K562 (cell line): ENCODE measurements around the gene RAB4B. TPM values are rescaled to one million over a fixed set of nuclear protein-coding genes. Genes with fewer than 3 reads are reported as not detected.
"Not testable (repeated sequence)": the region's sequence is repeated elsewhere in the genome, so short reads cannot be mapped to it uniquely, and the experiment has no call there.

Experiments used
- ATAC-seq: fragments of 200-7000 bp; cut with Tn5 transposase; 3 replicates; pipeline ENCODE4 v1.9.1; 2020; ENCODE audit warnings: moderate library complexity
- BruUV-seq: library from RNA; stranded (reverse); fragments of 400-500 nt; replicated peaks from 2 replicates; lab custom pipeline; 2021; lab: Mats Ljungman, UMichigan
- CTCF ChIA-PET: fragments of 300-600 bp; formaldehyde crosslinking; extraction: SDS; loops from one replicate; lab custom pipeline; 2021; ENCODE audit warnings: low intra/inter-chr PET ratio; lab: Yijun Ruan, JAX
- POLR2A ChIA-PET: fragments of 300-600, 350-650 bp; sonication (Branson Sonifier 250); formaldehyde crosslinking; extraction: SDS; loops from one replicate; lab custom pipeline; 2021; ENCODE audit warnings: antibody characterized with exemption, inconsistent platforms; lab: Yijun Ruan, JAX
- DNase-seq, 4 experiments: peaks; one replicate each; pipeline versions ENCODE4 v3.0.0 to v3.0.0-alpha.2; 2011 to 2018; ENCODE audit warnings: low spot score in 3 of 4, mixed read lengths in 3 of 4; ENCODE audit errors: extremely low read depth in 1 of 4
- FAIRE-seq: peaks from 2 replicates; lab custom pipeline; 2011; peaks lifted over from hg19 to GRCh38; lab: Jason Lieb, UNC
- H2AFZ ChIP-seq: 2 replicates; pipeline ENCODE4 v1.6.0; 2011; ENCODE audit warnings: low read depth, low read length, control low read depth, inconsistent platforms
- H3K27ac ChIP-seq: fragments of 200-600 bp; 3 replicates; pipeline ENCODE4 v1.8.0; 2011; ENCODE audit warnings: low read depth, mild to moderate bottlenecking, control low read depth, inconsistent platforms, low read length, moderate library complexity, mixed read lengths; ENCODE audit errors: extremely low read depth
- H3K27me3 ChIP-seq, 2 experiments: fragments of 300-600 bp in 1 of 2; 2 replicates in 1 of 2; 3 replicates in 1 of 2; pipeline versions ENCODE4 v1.6.0 to v1.8.0; 2011; ENCODE audit warnings: inconsistent platforms in 2 of 2, low read length in 2 of 2, mild to moderate bottlenecking in 1 of 2, mixed read lengths in 1 of 2, moderate library complexity in 1 of 2; ENCODE audit not compliant: control insufficient read depth in 2 of 2, insufficient read depth in 2 of 2
- H3K36me3 ChIP-seq: fragments of 300-600 bp; 3 replicates; pipeline ENCODE4 v1.8.0; 2011; ENCODE audit warnings: mild to moderate bottlenecking, low read length, inconsistent platforms; ENCODE audit not compliant: control insufficient read depth, insufficient read depth
- H3K4me1 ChIP-seq, 2 experiments: fragments of 200-600 bp in 1 of 2; replicated peaks in 1 of 2; 2 replicates in 1 of 2; 3 replicates in 1 of 2; pipeline versions ENCODE4 v1.5.1 to v1.8.0; 2011; ENCODE audit warnings: inconsistent platforms in 2 of 2, low read length in 2 of 2, mild to moderate bottlenecking in 1 of 2, mixed read lengths in 1 of 2, moderate library complexity in 1 of 2; ENCODE audit not compliant: control insufficient read depth in 2 of 2, insufficient read depth in 2 of 2
- H3K4me2 ChIP-seq: 2 replicates; pipeline ENCODE4 v1.6.1; 2011; ENCODE audit warnings: low read length, control low read depth, inconsistent platforms, mixed read lengths; ENCODE audit not compliant: insufficient read depth
- H3K4me3 ChIP-seq: fragments of 200-600 bp; sonication (generic), shearing (Covaris generic); 2 replicates; pipeline ENCODE4 v1.5.1; 2016; ENCODE audit warnings: control low read depth, inconsistent platforms
- H3K79me2 ChIP-seq: fragments of 200-600 bp; 3 replicates; pipeline ENCODE4 v1.8.0; 2011; ENCODE audit warnings: low read length, inconsistent platforms; ENCODE audit not compliant: control insufficient read depth, insufficient read depth
- H3K9ac ChIP-seq, 2 experiments: 2 replicates each; pipeline versions ENCODE4 v1.6.0 to v1.6.1; 2011; ENCODE audit warnings: low read depth in 2 of 2, low read length in 2 of 2, control low read depth in 1 of 2, inconsistent platforms in 1 of 2, mild to moderate bottlenecking in 1 of 2, mixed read lengths in 1 of 2; ENCODE audit not compliant: insufficient read depth in 1 of 2
- H3K9me1 ChIP-seq: one replicate; pipeline ENCODE4 v1.6.0; 2011; ENCODE audit warnings: inconsistent platforms, mild to moderate bottlenecking, low read length, moderate library complexity; ENCODE audit not compliant: control insufficient read depth, insufficient read depth
- H3K9me3 ChIP-seq: replicated peaks from 2 replicates; pipeline ENCODE4 v1.5.1; 2011; ENCODE audit warnings: low read depth, low read length, inconsistent platforms; ENCODE audit not compliant: control insufficient read depth, insufficient read depth
- H4K20me1 ChIP-seq: replicated peaks from 2 replicates; pipeline ENCODE4 v1.6.1; 2011; ENCODE audit warnings: low read length, inconsistent platforms, mixed read lengths; ENCODE audit not compliant: control insufficient read depth, insufficient read depth
- ATF7 ChIP-seq: fragments of 450-650 bp; IDR thresholded peaks from 2 replicates; pipeline ENCODE4 v1.7.1; 2014; ENCODE audit warnings: mild to moderate bottlenecking, moderate library complexity
- MNT ChIP-seq, 2 experiments: fragments of 450-650 bp; conservative IDR thresholded peaks; 2 replicates each; pipeline ENCODE4 v1.6.1; 2017; ENCODE audit warnings: mild to moderate bottlenecking in 2 of 2, moderate library complexity in 2 of 2
- PCBP1 ChIP-seq: fragments of 200-400 bp; formaldehyde crosslinking; IDR thresholded peaks from 2 replicates; pipeline ENCODE4 v1.6.1; 2018; ENCODE audit warnings: mild to moderate bottlenecking, low read depth, low read length; ENCODE audit not compliant: poor library complexity, severe bottlenecking
- SMARCC2 ChIP-seq: fragments of 450-650 bp; IDR thresholded peaks from 2 replicates; pipeline ENCODE4 v1.6.1; 2017; ENCODE audit warnings: antibody characterized with exemption, moderate library complexity, mild to moderate bottlenecking, low read depth
- ZBTB2 ChIP-seq: fragments of 450-650 bp; IDR thresholded peaks from 2 replicates; pipeline ENCODE4 v1.6.1; 2016; ENCODE audit warnings: antibody characterized with exemption
- ZNF277 ChIP-seq: fragments of 250-450 bp; sonication (Bioruptor Pico); IDR thresholded peaks from 2 replicates; pipeline ENCODE4 v1.8.0; 2022; ENCODE audit warnings: inconsistent platforms, mild to moderate bottlenecking, moderate library complexity, borderline replicate concordance
- ZNF41 ChIP-seq: fragments of 250-450 bp; sonication (Bioruptor Pico); conservative IDR thresholded peaks from 2 replicates; pipeline ENCODE4 v1.4.0; 2020; ENCODE audit warnings: mild to moderate bottlenecking
- ZNF639 ChIP-seq, 2 experiments: fragments of 200-800 bp in 1 of 2; sonication (Bioruptor generic) in 1 of 2; sonication (generic) in 1 of 2; formaldehyde crosslinking in 1 of 2; IDR thresholded peaks in 1 of 2; conservative IDR thresholded peaks in 1 of 2; 2 replicates each; pipeline versions ENCODE4 v1.5.0 to v1.6.1; 2016 to 2020; ENCODE audit warnings: missing compliant biosample characterization in 1 of 2, missing genetic modification characterization in 1 of 2, missing genetic modification reagents in 1 of 2
- ZNF766 ChIP-seq: fragments of 200-800 bp; sonication (Bioruptor generic); conservative IDR thresholded peaks from 2 replicates; pipeline ENCODE4 v1.6.1; 2016; ENCODE audit warnings: missing genetic modification characterization, missing compliant biosample characterization
- WGBS: fragments of 100-300 bp; shearing (Covaris generic); methylation state at CpG from one replicate; pipeline ENCODE4 v1.1.6; 2016; ENCODE audit warnings: low coverage, mixed read lengths; ENCODE audit not compliant: insufficient coverage; ENCODE audit errors: missing lambda C conversion rate; 5-methylcytosine and 5-hydroxymethylcytosine counted together
- in situ Hi-C: fragments of 300-500 bp; cut with MboI; formaldehyde crosslinking; loops from 4 replicates; pipeline ENCODE4 v1.15.0; 2018; ENCODE audit warnings: inconsistent platforms, mixed read lengths
- intact Hi-C: fragments of 100-400 bp; cut with micrococcal nuclease; formaldehyde crosslinking; loops from 2 replicates; pipeline ENCODE4 v1.14.2; 2022
- polyA plus RNA-seq, 8 experiments: library from polyadenylated mRNA; depleted of rRNA in 4 of 8; stranded (reverse) in 5 of 8; unstranded in 3 of 8; fragments of >200 nt; fragmentation: Nextera tagmentation in 2 of 8; fragmentation: Illumina TruSeq in 1 of 8; extraction: Ambion mirVana in 2 of 8; extraction: Trizol in 1 of 8; gene quantifications; 2 replicates each; pipeline versions ENCODE4 v1.2.1 to v1.2.3, GENCODE V29; 2011 to 2014; ENCODE audit warnings: inconsistent platforms in 1 of 8, missing spikeins in 1 of 8
- total RNA-seq, 7 experiments: library from RNA; depleted of rRNA in 6 of 7; stranded (reverse); fragments of >200 nt in 6 of 7; fragmentation: Illumina TruSeq in 2 of 7; extraction: Trizol in 2 of 7; gene quantifications; 2 replicates each; pipeline versions ENCODE4 v1.2.1 to v1.2.3, GENCODE V29; 2011 to 2021; ENCODE audit warnings: low replicate concordance in 1 of 7
- TF ChIP-seq, protein P1 (sequence below): fragments of 450-650 bp; formaldehyde crosslinking; IDR thresholded peaks from 2 replicates; pipeline ENCODE4 v1.4.0; 2020; ENCODE audit warnings: mild to moderate bottlenecking, moderate library complexity

Gene RAB4B
- total and polyA plus RNA-seq, 9 of the 15 experiments (the other 6 are each of a cell fraction or from before 2014, with no cell fraction given): 0.28 to 20.4 (median 9.0) TPM

- TF ChIP-seq ZNF277 (CRISPR knock-in tag) (no peak), PCBP1 (no peak)
Measured at GRCh38 chr19:40822161-40822560, 44.1 kb downstream of the RAB4B start (continued).

DNA sequence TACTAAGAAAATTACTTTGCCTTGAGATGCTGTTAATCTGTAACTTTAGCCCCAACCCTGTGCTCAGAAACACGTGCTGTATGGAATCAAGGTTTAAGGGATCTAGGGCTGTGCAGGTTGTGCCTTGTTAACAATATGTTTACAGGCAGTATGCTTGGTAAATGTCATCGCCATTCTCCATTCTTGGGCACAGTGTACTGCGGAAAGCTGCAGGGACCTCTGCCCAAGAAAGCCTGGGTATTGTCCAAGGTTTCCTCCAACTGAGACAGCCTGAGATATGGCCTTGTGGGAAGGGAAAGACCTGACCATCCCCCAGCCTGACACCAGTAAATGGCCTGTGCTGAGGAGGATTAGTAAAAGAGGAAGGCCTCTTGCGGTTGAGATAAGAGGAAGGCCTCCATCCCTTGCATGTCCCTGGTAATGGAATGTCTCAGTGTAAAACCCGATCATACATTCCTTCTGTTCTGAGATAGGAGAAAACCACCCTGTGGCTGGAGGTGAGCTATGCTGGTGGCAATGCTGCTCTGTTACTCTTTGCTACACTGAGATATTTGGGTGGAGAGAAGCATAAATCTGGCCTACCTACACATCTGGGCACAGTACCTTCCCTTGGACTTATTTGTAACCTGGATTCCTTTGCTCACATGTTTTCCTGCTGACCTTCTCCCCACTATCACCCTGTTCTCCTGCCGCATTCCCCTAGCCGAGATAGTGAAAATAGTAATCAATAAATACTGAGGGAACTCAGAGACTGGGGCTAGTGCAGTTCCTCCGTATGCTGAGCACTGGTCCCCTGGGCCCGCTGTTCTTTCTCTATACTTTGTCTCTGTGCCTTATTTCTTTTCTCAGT is 44.9 kb downstream of the RAB4B start:
- H3K9me3 ChIP-seq, H3K4me3 ChIP-seq, H4K20me1 ChIP-seq, in situ Hi-C loops, CTCF ChIA-PET, H3K27me3 ChIP-seq, H3K36me3 ChIP-seq, H3K79me2 ChIP-seq, H3K9me1 ChIP-seq: not testable (repeated sequence)
- peak overlapping the region; percentile 84 for H3K27ac ChIP-seq
- H3K4me2 ChIP-seq: peak overlapping the region; percentile 72
- H3K9ac ChIP-seq: peak overlapping the region in 1 of 2 experiments; percentile 62; a peak in 2 of 4 replicates
- peak; percentile 42 to 92 (median 62) for DNase-seq
- H2AFZ ChIP-seq: peak overlapping the region; percentile 73
- intact Hi-C loops: loop anchor here (2.0 to 5.0 kb wide), 3 partner anchors 42 to 161 kb away; no protein-coding TSS in a partner anchor
- TSS peak; percentile 14 for BruUV-seq
- POLR2A ChIA-PET: interaction anchor here (0.6 to 1.1 kb wide), 4 partner anchors 10 to 310 kb away, joined by 3 to 4 read pairs (median 3); no protein-coding TSS in a partner anchor
- peak; percentile 96 for FAIRE-seq
- H3K4me1 ChIP-seq: peaks cover 45 to 60% of the 10 kb centered on the region in 2 experiments
- peak; percentile 24 for ATAC-seq
- 8% methylated on average over 9 of the region's 9 CpGs for WGBS
- TF ChIP-seq ZNF41: peak; percentile 63
- TF ChIP-seq, protein P1, sequence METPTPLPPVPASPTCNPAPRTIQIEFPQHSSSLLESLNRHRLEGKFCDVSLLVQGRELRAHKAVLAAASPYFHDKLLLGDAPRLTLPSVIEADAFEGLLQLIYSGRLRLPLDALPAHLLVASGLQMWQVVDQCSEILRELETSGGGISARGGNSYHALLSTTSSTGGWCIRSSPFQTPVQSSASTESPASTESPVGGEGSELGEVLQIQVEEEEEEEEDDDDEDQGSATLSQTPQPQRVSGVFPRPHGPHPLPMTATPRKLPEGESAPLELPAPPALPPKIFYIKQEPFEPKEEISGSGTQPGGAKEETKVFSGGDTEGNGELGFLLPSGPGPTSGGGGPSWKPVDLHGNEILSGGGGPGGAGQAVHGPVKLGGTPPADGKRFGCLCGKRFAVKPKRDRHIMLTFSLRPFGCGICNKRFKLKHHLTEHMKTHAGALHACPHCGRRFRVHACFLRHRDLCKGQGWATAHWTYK: peak; percentile 79; the same call in 1 of the 2 replicates
- peak in 1 of 2 experiments; percentile 91; a peak in 2 of 4 replicates for TF ChIP-seq ZNF639 (CRISPR knock-in tag; conservative IDR thresholded peaks at IDR 0.05 in 1 of 2, IDR thresholded peaks at IDR 0.05 in 1 of 2)
- peak; percentile 94 for TF ChIP-seq ZNF766 (CRISPR knock-in tag)
- TF ChIP-seq SMARCC2: peak; percentile 80
- peak; percentile 59 to 79; a peak in 3 of 4 replicates for TF ChIP-seq MNT (conservative IDR thresholded peaks at IDR 0.05)
- peak; percentile 78 for TF ChIP-seq ATF7
- TF ChIP-seq ZBTB2: peak; percentile 81
